Activated CD8-positive, alpha-beta T cell treated with anti-CD3 and anti-CD28 coated beads for 36 hours (primary cell): ENCODE results near the gene HSBP1. TPM values are rescaled to one million over a fixed set of nuclear protein-coding genes. Genes with fewer than 3 reads are reported as not detected.

ENCODE experiments used
- ATAC-seq: fragments of 200-7000 bp; cut with Tn5 transposase; one replicate; pipeline ENCODE4 v1.10.0; 2021; ENCODE audit warnings: mild to moderate bottlenecking, moderate library complexity
- CTCF ChIA-PET: fragments of 350-600 bp; sonication (Branson Sonifier 250); formaldehyde crosslinking; loops from one replicate; lab custom pipeline; 2021; ENCODE audit warnings: antibody characterized with exemption; lab: Charles Lee
- POLR2A ChIA-PET: fragments of 350-600 bp; sonication (Branson Sonifier 250); formaldehyde crosslinking; loops from one replicate; lab custom pipeline; 2021; ENCODE audit warnings: antibody characterized with exemption; lab: Charles Lee
- DNase-seq: peaks from one replicate; pipeline ENCODE4 v3.0.0-alpha.2; 2020
- H3K27ac Mint-ChIP-seq: one replicate; pipeline ENCODE4 v1.8.0; 2021; ENCODE audit warnings: mild to moderate bottlenecking, mixed read lengths
- H3K27me3 Mint-ChIP-seq: one replicate; pipeline ENCODE4 v1.8.0; 2021; ENCODE audit warnings: mixed read lengths
- H3K36me3 Mint-ChIP-seq: one replicate; pipeline ENCODE4 v1.8.0; 2021; ENCODE audit warnings: low read depth, mixed read lengths
- H3K4me1 Mint-ChIP-seq: one replicate; pipeline ENCODE4 v1.8.0; 2021; ENCODE audit warnings: low read depth, mixed read lengths
- H3K4me3 Mint-ChIP-seq: one replicate; pipeline ENCODE4 v1.8.0; 2021; ENCODE audit warnings: mild to moderate bottlenecking, moderate library complexity, mixed read lengths
- H3K9me3 Mint-ChIP-seq: one replicate; pipeline ENCODE4 v1.8.0; 2021; ENCODE audit warnings: mixed read lengths
- CTCF ChIP-seq: fragments of 200-600 bp; IDR thresholded peaks from one replicate; pipeline ENCODE4 v1.8.0; 2022; ENCODE audit warnings: antibody characterized with exemption, mild to moderate bottlenecking
- intact Hi-C: fragments of 100-400 bp; cut with micrococcal nuclease; formaldehyde crosslinking; loops from one replicate; pipeline ENCODE4 v1.10.0; 2022
- total RNA-seq, 2 experiments: library from RNA; stranded (reverse); gene quantifications; one replicate each; pipeline ENCODE4 v1.2.3, GENCODE V29; 2021

Gene HSBP1
- total RNA-seq, 2 experiments from 2014 or later, result 68.2 to 71.8 TPM

- no peaks in the 10 kb centered on the region for H3K9me3 Mint-ChIP-seq
- ChIA-PET POLR2A (no interaction called here), CTCF (no interaction called here)
- ATAC-seq (no peak), DNase-seq (no peak)
- H3K4me3 Mint-ChIP-seq, result no peak overlapping the region
- peaks cover 18% of the 10 kb centered on the region for H3K27me3 Mint-ChIP-seq
- intact Hi-C loops, result no loop called here
- H3K27ac Mint-ChIP-seq, result no peak overlapping the region
- no peak for TF ChIP-seq CTCF
- no peaks in the 10 kb centered on the region for H3K36me3 Mint-ChIP-seq
- peaks cover 11% of the 10 kb centered on the region for H3K4me1 Mint-ChIP-seq
These were observed 32.4 kb downstream of the HSBP1 start for GRCh38 chr16:83840060-83840617.

DNA sequence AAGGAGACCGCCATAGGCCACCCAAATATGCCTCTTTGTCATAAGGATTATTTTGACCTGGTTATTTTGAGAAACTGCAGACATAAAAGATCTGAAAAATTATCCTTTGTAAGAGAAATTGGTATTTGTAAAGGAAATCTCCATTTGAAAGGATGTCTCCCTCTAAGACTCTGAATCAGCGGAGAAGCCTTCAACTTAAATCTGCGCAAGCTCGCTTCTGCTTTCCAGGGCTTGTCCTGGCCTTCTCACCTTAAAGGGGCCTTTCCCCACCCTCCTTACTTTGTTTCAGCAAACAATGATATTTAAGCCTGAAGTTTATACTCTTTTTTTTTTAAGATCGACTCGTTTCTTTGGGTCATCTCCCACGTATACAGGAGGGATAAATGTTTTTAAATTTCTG is 34.5 kb downstream of the HSBP1 start:
- Mint-ChIP-seq H3K4me3 (no peak overlapping the region), H3K4me1 (no peaks in the 10 kb centered on the region), H3K27ac (no peak overlapping the region), H3K36me3 (no peaks in the 10 kb centered on the region), H3K9me3 (no peaks in the 10 kb centered on the region), H3K27me3 (peaks cover 9% of the 10 kb centered on the region)
- ChIA-PET POLR2A (no interaction called here), CTCF (no interaction called here)
- DNase-seq (no peak), ATAC-seq (no peak)
- intact Hi-C loops, result no loop called here
- TF ChIP-seq CTCF, result no peak

GRCh38 chr16:83842756-83843507 is 35.2 kb downstream of the HSBP1 start:
- no peak for ATAC-seq
- ChIA-PET CTCF (no interaction called here), POLR2A (no interaction called here)
- no peak for DNase-seq
- no peak for TF ChIP-seq CTCF
- Mint-ChIP-seq H3K4me1 (no peaks in the 10 kb centered on the region), H3K36me3 (no peaks in the 10 kb centered on the region), H3K27ac (no peak overlapping the region), H3K4me3 (no peak overlapping the region), H3K9me3 (no peaks in the 10 kb centered on the region), H3K27me3 (peaks cover 3% of the 10 kb centered on the region)
- intact Hi-C loops, result no loop called here

DNA sequence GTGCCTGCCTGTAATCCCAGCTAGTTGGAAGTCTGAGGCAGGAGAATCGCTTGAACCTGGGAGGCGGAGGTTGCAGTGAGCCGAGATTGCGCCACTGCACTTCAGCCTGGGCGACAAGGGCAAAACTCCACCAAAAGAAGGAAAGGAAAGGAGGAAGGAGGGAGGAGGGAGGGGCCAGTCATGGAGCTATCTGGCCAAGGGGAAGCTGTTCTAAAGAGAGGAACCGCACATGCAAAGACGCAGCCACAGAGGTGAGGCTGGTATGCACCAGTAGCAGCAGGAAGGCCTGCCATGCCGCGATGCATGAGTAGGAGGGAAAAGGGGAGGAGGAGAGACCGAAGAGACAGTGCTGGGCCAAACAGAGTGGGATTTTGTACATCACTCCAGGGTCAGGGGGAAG is 35.9 kb downstream of the HSBP1 start:
- no peaks in the 10 kb centered on the region for H3K36me3 Mint-ChIP-seq
- peaks cover 3% of the 10 kb centered on the region for H3K27me3 Mint-ChIP-seq
- CTCF ChIA-PET, result no interaction called here
- H3K4me3 Mint-ChIP-seq, result no peak overlapping the region
- POLR2A ChIA-PET, result no interaction called here
- intact Hi-C loops, result no loop called here
- H3K9me3 Mint-ChIP-seq, result no peaks in the 10 kb centered on the region
- H3K27ac Mint-ChIP-seq, result no peak overlapping the region
- no peak for ATAC-seq
- no peaks in the 10 kb centered on the region for H3K4me1 Mint-ChIP-seq
- TF ChIP-seq CTCF, result no peak
- no peak for DNase-seq

DNA sequence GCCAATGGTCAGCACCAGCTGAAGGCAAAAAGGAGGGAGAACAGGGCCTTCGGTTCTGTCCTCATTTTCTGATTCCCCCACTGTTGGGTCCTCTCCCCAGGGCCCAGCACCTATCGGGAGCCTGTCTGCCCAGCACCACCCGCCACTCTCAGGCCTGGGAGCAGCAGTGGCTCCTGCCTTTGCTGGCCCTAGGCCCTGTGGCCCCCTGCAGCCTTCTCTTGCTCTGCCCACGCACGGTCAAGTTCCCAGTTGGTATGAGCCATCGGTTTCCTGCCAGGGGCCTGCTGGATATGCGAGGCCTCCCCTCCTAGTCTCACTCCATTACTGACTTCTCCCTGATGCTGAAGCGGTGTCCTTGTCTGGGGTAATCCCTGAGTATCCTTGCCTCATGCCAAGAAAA is 37.5 kb downstream of the HSBP1 start:
- no peak for ATAC-seq
- Mint-ChIP-seq H3K9me3 (no peaks in the 10 kb centered on the region), H3K36me3 (no peaks in the 10 kb centered on the region), H3K27me3 (no peaks in the 10 kb centered on the region), H3K27ac (no peak overlapping the region), H3K4me3 (no peak overlapping the region), H3K4me1 (no peaks in the 10 kb centered on the region)
- no peak for TF ChIP-seq CTCF
- intact Hi-C loops, result no loop called here
- DNase-seq, result no peak
- POLR2A ChIA-PET, result no interaction called here
- CTCF ChIA-PET, result no interaction called here
